HG03575 (cell line): Measurements from ENCODE around the gene COL4A1.

ENCODE experiments used
- ATAC-seq: cut with Tn5 transposase; IDR thresholded peaks from one replicate; pipeline ENCODE4 v1.9.1; 2021; ENCODE audit not compliant: unreplicated experiment, insufficient number of reproducible peaks, low FRiP score; ENCODE audit errors: extremely low read depth

COL4A1 gene

GRCh38 chr13:110343241-110343865, 36.4 kb upstream of the COL4A1 start:
- ATAC-seq: no peak

- no peak for ATAC-seq
These were observed 35.5 kb upstream of the COL4A1 start for GRCh38 chr13:110342474-110342873.

GRCh38 chr13:110341445-110342244, 34.7 kb upstream of the COL4A1 start:
- ATAC-seq: peak; percentile 67

GRCh38 chr13:110340812-110341444, 34.0 kb upstream of the COL4A1 start:
- ATAC-seq: no peak

GRCh38 chr13:110339975-110340550, 33.1 kb upstream of the COL4A1 start:
- no peak for ATAC-seq

GRCh38 chr13:110339263-110339662, 32.3 kb upstream of the COL4A1 start:
- ATAC-seq: no peak

- ATAC-seq: no peak
These were observed 31.6 kb upstream of the COL4A1 start for GRCh38 chr13:110338441-110339101.

GRCh38 chr13:110337247-110337646, 30.3 kb upstream of the COL4A1 start:
- ATAC-seq: no peak

GRCh38 chr13:110336681-110337080, 29.7 kb upstream of the COL4A1 start:
- ATAC-seq: no peak

GRCh38 chr13:110336108-110336507, 29.2 kb upstream of the COL4A1 start:
- no peak for ATAC-seq

GRCh38 chr13:110334841-110335490, 28.0 kb upstream of the COL4A1 start:
- no peak for ATAC-seq

- ATAC-seq: no peak
These were observed 27.3 kb upstream of the COL4A1 start for GRCh38 chr13:110334256-110334655.

GRCh38 chr13:110333837-110334236, 26.9 kb upstream of the COL4A1 start:
- ATAC-seq: no peak

- no peak for ATAC-seq
These were observed 25.8 kb upstream of the COL4A1 start for GRCh38 chr13:110332750-110333149.

- ATAC-seq: no peak
These were observed 24.4 kb upstream of the COL4A1 start for GRCh38 chr13:110331362-110331761.

GRCh38 chr13:110330491-110331011, 23.6 kb upstream of the COL4A1 start:
- no peak for ATAC-seq

GRCh38 chr13:110329798-110330461, 23.0 kb upstream of the COL4A1 start:
- no peak for ATAC-seq

- no peak for ATAC-seq
These were observed 22.3 kb upstream of the COL4A1 start for GRCh38 chr13:110329258-110329657.
